ENCODE measurements around the gene GCH1.
"Not testable (repeated sequence)": the region's sequence is repeated elsewhere in the genome, so short reads cannot be mapped to it uniquely, and the experiment has no call there.

GCH1 gene

DNA sequence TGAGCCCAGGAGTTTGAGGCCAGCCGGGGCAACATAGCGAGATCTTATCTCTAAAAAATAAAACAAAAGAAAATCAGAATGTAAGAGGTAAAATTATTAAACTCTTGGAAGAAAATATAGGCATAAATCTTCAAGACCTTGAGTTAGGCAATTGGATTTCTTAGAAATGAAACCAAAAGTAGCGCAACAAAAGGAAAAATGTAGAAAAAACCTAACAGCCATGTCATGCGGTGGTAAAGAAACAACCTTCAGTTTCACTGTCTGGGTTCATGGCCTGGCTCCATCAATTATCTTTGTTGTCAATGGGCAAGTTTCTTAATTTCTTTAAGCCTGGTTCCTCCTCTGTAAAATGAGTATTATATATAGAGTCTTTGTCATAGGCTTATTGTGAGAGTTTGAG, 5.6 kb upstream of the GCH1 start:
- DNase-seq: no peak

DNA sequence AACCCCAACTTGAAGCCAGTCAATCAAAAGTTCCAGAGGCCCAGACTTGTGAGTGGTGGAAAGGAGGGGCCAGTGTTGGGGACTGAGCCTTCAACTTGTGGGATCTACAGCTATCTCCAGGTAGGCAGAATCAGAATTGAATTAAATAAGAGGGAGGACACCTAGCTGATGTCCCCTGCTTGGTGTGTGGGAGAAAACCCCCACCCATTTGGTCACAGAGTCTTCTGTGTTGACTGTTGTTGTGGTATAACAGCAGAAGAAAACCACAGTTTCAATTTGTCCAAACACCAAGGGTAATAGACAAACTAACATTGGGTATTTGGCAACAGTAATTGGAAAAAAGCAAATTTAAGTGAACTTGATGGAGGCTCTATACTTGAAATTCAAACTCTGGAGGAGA, 3.4 kb upstream of the GCH1 start:
- no peak for DNase-seq

DNA sequence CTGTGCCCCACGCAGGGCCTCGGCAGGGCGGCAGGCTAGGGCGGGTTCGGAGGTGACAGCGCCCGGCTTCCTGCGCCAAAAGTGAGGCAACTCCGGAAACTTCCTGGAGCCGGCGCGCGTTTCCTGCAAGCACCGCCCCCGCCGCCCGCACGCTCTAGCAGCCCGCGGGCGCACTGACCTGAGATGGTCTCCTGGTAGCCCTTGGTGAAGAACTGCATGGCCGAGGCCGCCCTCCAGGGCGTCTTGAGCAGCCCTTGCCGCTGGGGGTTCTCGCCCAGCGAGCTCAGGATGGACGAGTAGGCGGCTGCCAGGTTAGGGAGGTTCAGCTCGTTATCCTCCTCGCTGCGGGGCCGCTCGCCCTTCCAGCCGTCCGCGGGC, 494 bp downstream of the GCH1 start:
- peak in 1 of 2 experiments; percentile 26 for DNase-seq

DNA sequence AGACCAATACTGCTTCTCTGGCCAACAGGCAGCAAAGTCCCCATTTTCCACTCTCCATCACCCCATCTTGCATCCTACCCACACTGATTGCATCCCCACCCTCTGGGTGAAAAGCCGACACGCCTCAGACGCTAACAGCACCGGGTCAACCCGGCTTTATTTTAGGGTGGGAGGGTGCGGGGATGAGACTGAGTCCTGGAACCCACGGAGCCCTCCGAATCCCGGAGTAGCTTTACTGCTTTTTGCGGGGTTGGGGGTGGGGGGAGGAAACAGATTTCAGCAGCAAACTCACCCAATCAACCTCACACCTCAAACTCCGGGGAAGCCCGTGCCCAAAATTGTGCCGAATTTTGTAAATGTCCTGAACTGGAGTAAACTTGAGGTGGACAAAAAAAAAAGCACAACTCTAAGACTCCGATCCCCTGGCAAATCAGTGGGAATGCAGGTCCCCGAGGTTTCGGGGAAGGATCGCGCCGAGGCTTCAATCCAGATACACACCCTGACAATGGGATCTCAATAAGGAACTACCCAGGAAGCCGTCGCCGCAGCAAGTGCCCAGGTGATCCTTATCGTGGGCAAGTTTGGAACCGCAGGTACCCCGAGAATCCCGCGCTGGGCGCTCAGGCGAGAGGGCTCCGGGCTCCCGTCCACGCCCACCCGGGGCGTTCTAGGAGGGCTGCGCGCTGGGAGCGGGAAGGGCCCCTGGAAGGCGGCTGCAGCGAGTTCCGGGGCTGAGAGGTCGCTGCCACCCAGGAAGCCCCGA, 1.1 kb downstream of the GCH1 start:
- no peak for DNase-seq

DNA sequence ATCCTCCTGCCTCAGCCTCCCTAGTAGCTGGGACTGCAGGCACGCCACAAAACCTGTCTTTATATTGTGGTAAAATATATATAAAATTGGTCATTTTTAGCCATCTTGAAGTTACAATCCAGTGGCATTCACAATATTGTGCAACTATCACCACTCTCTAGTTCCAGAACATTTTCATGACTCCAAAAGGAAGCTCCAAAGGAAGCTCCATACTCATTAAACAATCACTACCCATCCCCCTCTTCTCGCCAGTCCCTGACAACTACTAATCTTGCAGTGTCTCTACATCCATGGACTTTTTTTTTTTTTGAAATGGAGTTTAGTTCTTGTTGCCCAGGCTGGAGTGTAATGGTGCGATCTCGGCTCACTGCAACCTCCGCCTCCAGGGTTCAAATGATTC, 3.1 kb downstream of the GCH1 start:
- no peak for DNase-seq

DNA sequence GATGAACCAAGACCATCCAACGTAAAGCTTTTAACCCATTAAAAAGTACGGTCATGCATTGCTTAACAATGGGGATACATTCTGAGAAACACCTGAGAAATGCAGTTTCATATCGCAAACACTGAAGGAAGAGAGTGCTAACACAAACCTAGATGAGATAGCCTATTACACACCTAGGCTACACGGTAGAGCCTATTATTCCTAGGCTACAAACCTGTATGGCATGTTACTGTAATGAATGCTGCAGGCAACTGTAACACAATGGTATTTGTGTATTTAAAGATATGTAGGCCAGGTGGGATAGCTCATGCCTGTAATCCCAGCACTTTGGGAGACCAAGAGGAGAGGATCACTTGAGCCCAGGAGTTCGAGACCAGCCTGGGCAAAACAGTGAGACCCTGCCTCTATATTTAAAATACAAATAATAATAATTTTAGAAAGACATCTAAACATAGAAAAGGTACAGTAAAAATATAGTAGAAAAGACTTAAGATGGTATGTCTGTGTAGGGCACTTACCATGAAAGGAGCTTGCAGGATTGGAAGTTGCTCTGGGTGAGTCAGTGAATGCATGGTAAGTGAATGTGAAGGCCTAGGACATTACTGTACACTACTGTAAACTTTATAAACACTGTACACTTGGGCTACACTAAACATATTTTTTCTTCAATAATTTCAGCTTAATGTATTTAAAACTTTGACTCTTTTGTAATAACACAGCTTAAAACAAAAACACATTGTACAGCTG, 4.6 kb downstream of the GCH1 start:
- DNase-seq: not testable (repeated sequence)

DNA sequence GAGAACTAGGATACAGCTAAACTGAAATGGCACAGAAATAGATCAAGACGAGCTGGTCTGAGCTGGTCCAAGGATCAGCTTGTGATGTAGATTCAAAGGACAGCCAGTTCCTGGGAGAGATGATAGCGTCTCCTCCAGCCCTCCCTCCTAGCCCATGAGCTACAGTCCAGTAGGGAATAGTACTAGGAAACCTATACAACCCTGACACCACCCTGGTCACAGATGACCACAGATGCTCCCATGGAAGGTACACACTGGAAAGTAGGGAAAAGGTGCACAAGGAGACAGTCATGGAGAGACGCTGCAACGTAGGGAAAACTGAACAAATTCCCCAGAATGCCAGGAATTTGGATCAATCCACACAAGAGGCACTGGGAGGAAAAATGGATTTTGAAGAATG, 6.9 kb downstream of the GCH1 start:
- DNase-seq: no peak

DNA sequence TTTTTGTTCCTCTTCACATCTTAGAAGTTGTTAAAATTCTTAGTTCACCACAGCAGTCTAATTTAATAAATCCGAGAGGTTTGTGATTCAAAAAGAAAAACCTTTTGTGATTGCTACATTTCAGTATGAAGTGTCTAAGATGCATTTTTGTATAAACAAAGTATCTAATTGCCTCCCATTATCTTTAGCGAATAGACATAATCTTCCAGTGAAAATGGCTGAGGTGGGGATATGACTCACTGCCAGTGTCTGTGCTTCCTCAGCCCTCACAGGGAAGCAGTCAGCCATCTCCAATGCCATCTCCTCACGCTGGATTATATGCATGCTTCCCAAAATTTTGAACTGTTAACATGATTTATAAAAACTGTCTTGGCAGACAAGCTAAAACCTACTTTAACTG, 7.6 kb downstream of the GCH1 start:
- no peak for DNase-seq

DNA sequence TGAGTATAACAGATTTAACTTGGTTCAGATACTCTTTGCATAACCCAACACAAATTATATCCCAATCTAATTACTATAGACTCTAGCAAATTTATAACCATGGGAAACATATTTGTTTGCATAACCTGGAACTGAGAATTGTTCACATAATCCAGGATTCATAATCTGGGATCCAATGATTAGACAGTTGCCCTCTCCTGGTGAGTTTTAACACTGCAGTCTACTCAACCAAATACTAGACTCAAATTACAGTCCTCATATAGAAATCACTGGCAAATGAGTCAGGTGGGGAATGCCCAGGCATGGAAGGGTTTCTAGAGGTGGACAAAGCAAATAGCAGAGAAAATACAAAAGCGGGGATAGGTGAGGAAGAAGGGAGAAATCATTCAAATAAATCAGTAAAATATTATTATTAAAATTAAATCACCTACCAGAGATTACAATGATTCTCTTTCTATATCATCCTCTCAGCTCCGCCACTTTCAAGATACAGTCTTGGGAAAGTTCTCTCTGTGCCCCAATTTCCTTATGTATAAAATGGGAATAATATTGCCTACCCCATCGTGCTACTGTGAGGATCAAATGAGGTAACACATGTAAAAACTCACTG, 9.4 kb downstream of the GCH1 start:
- peak; percentile 24 to 45 for DNase-seq

DNA sequence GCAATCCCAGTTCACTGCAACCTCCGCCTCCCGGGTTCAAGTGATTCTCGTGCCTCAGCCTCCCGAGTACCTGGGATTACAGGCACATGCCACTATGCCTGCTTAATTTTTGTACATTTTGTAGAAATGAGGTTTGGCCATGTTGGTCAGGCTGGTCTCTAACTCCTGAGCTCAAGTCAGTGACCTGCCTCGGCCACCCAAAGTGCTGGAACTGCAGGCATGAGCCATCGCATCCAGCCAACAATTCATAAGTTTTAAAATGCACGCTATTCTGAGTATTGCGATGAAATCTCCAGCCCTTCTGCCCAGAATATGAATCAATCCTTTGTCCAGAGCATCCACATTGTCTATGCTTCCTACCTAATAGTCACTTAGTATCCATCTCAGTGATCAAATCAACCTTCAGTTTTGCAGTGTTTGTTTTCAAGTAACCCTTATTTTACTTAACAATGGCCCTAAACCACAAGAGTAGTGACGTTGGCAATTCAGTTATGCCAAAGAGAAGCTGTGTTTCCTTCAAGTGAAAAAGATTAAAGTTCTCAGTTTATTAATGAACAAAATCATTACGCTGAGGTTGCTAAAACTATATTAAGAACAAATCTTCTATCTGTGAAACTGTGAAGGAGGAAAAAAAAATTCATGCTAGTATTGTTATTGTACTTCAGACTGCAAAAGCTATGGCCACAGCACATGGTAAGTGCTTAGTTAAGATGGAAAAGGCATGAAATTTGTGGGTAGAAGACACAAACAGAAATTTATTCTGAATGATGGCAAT, 11.0 kb downstream of the GCH1 start:
- DNase-seq: no peak

DNA sequence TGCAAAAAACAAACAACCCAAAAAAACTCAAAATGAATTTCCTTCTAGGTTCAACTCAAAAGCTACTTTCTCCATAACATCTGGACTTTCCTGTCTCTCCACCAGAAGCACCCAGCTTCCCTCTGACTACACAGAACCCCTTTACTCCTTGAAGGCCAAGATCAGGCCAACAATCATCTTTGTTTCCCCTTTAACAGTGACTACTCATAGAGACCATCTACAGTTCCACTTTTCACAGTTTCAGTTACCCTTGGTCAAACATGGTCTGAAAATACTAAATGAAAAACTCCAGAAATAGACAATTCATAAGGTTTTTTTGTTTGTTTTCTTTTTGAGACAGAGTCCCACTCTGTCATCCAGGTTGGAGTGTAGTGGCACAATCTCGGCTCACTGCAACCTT, 11.8 kb downstream of the GCH1 start:
- no peak for DNase-seq

DNA sequence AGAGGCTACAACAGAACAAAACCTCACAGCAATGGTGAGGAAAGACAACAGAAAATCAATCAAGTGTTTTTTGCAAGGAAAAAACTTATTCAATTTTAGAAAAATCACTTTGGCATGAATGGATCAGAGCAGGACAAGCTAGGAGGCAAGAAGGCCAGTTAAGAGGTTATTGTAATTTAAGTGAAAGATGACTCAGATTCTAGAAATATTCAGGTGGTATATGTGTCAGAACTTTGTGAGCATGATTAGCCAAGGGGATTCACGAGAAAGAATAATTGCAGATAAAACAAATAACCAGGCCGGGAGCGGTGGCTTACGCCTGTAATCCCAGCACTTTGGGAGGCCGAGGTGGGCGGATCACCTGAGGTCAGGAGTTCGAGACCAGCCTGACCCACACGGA, 12.7 kb downstream of the GCH1 start:
- DNase-seq: no peak

DNA sequence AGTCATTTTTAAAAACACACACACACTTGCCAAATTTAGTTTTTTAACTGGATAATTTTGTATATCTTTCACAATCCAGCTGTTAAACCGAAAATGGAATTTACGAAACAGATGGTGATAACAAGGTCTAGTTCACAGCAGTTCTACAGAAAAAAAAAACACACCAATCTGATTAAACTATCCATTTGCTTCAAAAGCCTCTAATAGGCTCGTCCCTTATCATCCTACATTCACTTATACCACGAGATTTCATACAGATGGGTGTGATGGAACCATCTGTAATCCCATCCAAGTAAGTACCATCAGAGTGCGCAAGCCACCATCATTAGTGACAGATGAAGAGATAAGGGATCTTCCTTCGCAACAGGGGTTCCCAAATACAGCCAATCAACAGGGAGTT, 20.1 kb downstream of the GCH1 start:
- DNase-seq: no peak

DNA sequence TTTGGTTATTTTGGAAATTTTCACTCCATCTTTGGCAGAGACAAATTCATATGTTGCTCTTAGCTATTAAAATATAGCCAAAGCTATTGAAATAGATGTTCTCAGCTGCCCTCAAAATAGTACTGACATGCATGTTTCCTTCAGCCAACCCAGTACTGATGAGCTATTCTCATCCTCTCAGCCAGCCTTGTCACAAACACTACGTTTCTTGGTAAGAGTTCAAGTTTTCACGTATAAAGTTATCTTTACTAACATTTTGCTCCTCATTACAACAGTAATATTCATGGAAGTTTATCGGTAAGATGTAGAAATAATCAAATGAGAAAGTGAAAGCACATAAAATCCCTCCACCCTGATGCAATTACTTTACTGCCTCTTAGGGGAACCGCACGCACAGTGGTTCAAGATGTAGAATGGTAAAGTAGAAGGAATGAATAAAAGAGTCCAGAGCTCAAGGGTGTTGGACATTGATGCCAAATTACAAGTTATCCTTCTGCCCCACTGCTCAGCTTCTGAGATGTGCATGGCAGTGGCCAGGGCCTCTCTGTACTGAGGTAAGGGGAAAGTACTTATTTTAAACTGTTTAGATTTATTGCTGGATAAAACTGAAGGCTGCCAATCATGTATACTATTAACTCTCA, 20.7 kb downstream of the GCH1 start:
- DNase-seq: no peak

DNA sequence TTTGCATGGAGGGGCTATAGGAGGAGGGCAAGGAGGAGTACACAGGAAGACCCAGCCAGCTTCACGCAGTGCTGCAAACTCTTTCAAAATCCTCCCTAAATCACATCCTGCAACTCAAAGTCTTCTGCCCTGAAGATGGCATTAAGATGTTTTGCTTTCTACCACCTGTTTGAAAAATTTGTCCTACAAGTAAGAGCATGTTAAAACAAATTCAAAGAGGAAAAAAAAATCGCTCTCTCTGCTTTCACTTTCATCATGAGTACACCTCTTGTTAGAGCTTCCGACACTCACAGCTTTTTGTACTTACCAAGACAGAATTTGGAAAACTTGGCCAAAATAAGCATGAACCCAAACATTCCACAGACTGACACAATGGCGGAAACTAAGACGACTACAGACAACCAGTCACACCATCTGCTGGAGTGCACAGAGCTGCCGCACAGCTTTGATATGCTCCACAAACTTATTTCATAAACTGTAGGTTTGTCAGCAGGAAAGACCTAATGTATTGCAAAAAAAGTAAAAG, 21.3 kb downstream of the GCH1 start:
- no peak for DNase-seq

DNA sequence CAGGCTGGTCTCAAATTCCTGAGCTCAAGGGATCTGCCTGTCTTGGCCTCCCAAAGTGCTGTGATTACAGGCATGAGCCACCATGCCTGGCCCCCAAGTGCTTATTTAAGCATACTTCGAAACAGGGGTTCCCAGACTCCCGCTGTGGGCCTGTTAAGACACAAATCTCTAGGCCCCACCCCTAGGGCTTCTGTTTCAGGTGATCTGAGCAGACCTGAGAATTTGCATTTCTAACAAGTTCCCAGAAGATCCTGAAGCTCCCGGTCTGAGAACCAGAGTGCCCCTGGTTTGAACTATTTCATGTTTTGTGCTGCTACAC, 25.0 kb downstream of the GCH1 start:
- no peak for DNase-seq

DNA sequence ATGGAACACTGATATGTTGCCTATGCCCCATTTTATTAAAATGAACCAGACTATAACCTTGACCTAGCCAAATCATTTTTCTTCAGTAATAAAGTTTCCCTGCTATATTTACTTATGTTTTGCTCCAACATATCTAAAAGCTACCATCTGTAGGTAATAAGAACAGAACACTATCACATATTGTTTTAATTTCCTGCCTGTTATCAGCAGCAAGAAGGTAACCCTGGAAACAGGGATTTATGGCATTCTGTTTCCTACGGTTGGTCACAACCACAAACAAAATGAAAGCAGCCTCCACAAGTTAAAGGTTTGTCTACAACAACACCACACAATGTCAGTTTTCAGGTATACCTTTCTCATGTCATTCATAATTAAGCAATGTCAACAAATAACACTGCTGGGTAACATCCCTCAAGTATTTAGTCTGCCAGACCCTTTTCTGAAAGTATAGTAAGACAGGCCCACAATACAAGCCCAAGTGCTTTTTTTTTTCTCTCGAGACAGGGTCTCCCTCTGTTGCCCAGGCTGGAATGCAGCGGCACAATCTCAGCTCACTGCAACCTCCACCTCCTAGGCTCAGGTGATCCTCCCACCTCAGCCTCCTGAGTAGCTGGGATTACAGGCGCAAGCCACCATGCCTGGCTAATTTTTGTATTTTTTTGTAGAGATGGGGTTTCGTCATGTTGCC, 25.5 kb downstream of the GCH1 start:
- no peak for DNase-seq

DNA sequence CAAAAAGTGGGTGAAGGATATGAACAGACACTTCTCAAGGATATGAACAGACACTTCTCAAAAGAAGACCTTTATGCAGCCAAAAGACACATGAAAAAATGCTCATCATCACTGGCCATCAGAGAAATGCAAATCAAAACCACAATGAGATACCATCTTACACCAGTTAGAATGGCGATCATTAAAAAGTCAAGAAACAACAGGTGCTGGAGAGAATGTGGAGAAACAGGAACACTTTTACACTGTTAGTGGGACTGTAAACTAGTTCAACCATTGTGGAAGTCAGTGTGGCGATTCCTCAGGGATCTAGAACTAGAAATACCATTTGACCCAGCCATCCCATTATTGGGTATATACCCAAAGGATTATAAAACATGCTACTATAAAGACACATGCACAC, 27.0 kb downstream of the GCH1 start:
- DNase-seq: not testable (repeated sequence)

DNA sequence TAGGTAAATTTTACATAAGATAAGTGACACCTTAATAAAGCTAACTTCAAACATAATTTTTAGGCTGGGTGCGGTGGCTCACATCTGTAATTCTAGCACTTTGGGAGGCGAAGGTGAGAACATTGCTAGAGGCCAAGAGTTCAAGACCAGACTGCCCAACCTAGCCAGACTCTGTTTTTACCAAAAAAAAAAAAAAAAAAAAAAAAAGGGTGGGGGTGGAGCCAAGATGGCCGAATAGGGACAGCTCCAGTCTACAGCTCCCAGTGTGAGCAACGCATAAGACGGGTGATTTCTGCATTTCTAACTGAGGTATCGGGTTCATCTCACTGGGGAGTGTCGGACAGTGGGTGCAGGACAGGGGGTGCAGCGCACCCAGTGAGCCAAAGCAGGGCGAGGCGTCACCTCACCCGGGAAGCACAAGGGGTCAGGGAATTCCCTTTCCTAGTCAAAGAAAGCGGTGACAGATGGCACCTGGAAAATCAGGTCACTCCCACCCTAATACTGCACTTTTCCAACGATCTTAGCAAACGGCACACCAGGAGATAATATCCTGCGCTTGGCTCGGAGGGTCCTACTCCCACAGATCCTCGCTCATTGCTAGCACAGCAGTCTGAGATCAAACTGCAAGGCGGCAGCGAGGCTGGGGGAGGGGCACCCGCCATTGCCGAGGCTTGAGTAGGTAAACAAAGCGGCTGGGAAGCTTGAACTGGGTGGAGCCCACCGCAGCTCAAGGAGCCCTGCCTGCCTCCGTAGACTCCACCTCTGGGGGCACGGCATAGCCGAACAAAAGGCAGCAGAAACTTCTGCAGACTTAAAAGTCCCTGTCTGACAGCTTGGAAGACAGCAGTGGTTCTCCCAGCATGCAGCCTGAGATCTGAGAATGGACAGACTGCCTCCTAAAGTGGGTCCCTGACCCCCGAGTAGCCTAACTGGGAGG, 32.2 kb downstream of the GCH1 start:
- DNase-seq: not testable (repeated sequence)

DNA sequence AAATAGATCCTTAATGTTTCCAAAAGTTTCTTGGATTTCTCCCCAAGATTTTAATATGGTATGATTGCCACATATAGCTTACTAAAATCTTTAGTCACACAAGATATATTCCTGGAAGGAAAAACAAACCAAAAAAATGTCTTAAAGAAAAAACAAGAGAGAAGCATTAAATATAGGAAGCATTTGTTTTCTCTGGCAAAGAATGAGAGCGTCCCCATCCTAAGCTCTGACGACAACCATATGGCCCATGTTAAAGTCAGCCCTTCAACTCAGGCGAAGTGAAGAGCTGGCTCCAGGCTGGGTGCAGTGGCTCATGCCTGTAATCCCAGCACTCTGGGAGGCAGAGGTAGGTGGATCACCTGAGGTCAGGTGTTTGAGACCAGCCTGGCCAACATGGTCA, 35.6 kb downstream of the GCH1 start:
- DNase-seq: no peak

DNA sequence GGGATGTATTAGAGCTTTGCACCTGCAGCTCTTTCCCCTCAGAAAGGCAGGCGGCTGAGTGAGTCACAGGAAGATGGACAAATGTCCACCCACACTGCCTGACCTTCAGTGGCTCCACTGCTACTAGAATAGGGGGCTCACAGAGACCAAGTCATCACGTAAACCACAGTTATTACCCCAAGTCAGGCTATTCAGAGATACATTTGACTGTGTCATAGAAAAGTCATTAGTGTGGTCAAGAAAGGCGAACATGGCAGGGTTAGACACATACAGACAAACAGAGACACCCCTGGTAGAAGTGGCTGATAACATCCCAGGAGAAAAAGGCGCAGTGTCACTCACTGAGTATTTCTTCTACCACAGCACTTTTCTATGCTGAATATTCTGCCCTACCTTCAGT, 36.0 kb downstream of the GCH1 start:
- no peak for DNase-seq
